GM12891 (cell line): Measurements from ENCODE around the gene RAB20.

Source experiments
- DNase-seq: peaks from one replicate; pipeline ENCODE4 v3.0.0; 2011; ENCODE audit warnings: low spot score; ENCODE audit not compliant: insufficient read length
- FAIRE-seq: peaks from 2 replicates; lab custom pipeline; 2011; peaks lifted over from hg19 to GRCh38; lab: Jason Lieb, UNC
- PAX5 ChIP-seq: IDR thresholded peaks from 2 replicates; pipeline ENCODE4 v1.6.1; 2011; ENCODE audit warnings: low read length, moderate library complexity, mild to moderate bottlenecking; ENCODE audit not compliant: insufficient read depth, severe bottlenecking
- POLR2A ChIP-seq: IDR thresholded peaks from 2 replicates; pipeline ENCODE4 v1.6.1; 2011; ENCODE audit warnings: low read depth, low read length, control low read depth
- POLR2AphosphoS5 ChIP-seq: IDR thresholded peaks from 2 replicates; pipeline ENCODE4 v1.6.1; 2011; ENCODE audit warnings: low read depth, low read length, control low read depth
- POU2F2 ChIP-seq: IDR thresholded peaks from 2 replicates; pipeline ENCODE4 v1.6.1; 2011; ENCODE audit warnings: low read depth, mild to moderate bottlenecking, control low read depth, low read length, moderate library complexity
- SPI1 ChIP-seq: IDR thresholded peaks from 2 replicates; pipeline ENCODE4 v1.6.1; 2011; ENCODE audit warnings: low read depth, low read length, control low read depth
- TAF1 ChIP-seq: IDR thresholded peaks from 2 replicates; pipeline ENCODE4 v1.6.1; 2011; ENCODE audit warnings: low read depth, low read length, control low read depth

The RAB20 gene

GRCh38 chr13:110592665-110593064 is 31.1 kb upstream of the RAB20 start:
- DNase-seq (no peak), FAIRE-seq (no peak)
- TF ChIP-seq POU2F2 (no peak), SPI1 (no peak), POLR2AphosphoS5 (no peak), TAF1 (no peak), POLR2A (no peak), PAX5 (no peak)

- FAIRE-seq (no peak), DNase-seq (no peak)
- TF ChIP-seq POLR2A (no peak), POLR2AphosphoS5 (no peak), TAF1 (no peak), PAX5 (no peak), POU2F2 (no peak), SPI1 (no peak)
Measured at GRCh38 chr13:110590577-110590976, 29.1 kb upstream of the RAB20 start.

- DNase-seq (no peak), FAIRE-seq (no peak)
- no peak for TF ChIP-seq POLR2A
Measured at GRCh38 chr13:110589793-110590390, 28.4 kb upstream of the RAB20 start.

- FAIRE-seq, result no peak
- TF ChIP-seq POU2F2 (no peak), POLR2AphosphoS5 (no peak), POLR2A (no peak), TAF1 (no peak), SPI1 (no peak), PAX5 (no peak)
Measured at GRCh38 chr13:110583178-110583865, 21.8 kb upstream of the RAB20 start.

GRCh38 chr13:110582421-110582954 is 21.0 kb upstream of the RAB20 start:
- FAIRE-seq, result no peak
- TF ChIP-seq POU2F2 (no peak), PAX5 (no peak), SPI1 (no peak), POLR2AphosphoS5 (no peak), TAF1 (no peak), POLR2A (no peak)

More at GRCh38 chr13:110583178-110583865, 21.8 kb upstream of the RAB20 start:
- no peak for DNase-seq

GRCh38 chr13:110581506-110582185 is 20.1 kb upstream of the RAB20 start:
- FAIRE-seq, result no peak
- no peak for DNase-seq

More at GRCh38 chr13:110582421-110582954, 21.0 kb upstream of the RAB20 start:
- DNase-seq, result no peak

GRCh38 chr13:110580800-110581199 is 19.3 kb upstream of the RAB20 start:
- DNase-seq (no peak), FAIRE-seq (no peak)
- TF ChIP-seq PAX5, result no peak
- no peak for TF ChIP-seq POLR2AphosphoS5
- no peak for TF ChIP-seq SPI1
- TF ChIP-seq POLR2A, result no peak
- TF ChIP-seq TAF1, result no peak
- TF ChIP-seq POU2F2, result no peak

More at GRCh38 chr13:110581506-110582185, 20.1 kb upstream of the RAB20 start:
- TF ChIP-seq TAF1 (no peak), SPI1 (no peak), POLR2A (no peak)

GRCh38 chr13:110578363-110578762 is 16.8 kb upstream of the RAB20 start:
- no peak for TF ChIP-seq POLR2AphosphoS5
- TF ChIP-seq SPI1, result no peak
- TF ChIP-seq POLR2A, result no peak
- TF ChIP-seq POU2F2, result no peak
- no peak for TF ChIP-seq PAX5
- TF ChIP-seq TAF1, result no peak
- no peak for FAIRE-seq
- no peak for DNase-seq

- DNase-seq (no peak), FAIRE-seq (no peak)
- TF ChIP-seq SPI1 (no peak), POLR2AphosphoS5 (no peak), POU2F2 (no peak), POLR2A (no peak), PAX5 (no peak), TAF1 (no peak)
Measured at GRCh38 chr13:110576736-110577476, 15.4 kb upstream of the RAB20 start.
